Endodermal cell (in vitro differentiated cells): ENCODE data around the gene NUCB1. TPM values are rescaled to one million over a fixed set of nuclear protein-coding genes. Genes with fewer than 3 reads are reported as not detected.

Experiments used
- DNase-seq: peaks from one replicate; pipeline ENCODE4 v3.0.0-alpha.2; 2017
- H3K27ac ChIP-seq: 2 replicates; pipeline ENCODE4 v1.5.1; 2013; ENCODE audit warnings: mild to moderate bottlenecking, low read depth, low read length, moderate library complexity
- H3K27me3 ChIP-seq: 2 replicates; pipeline ENCODE4 v1.6.1; 2013; ENCODE audit warnings: mild to moderate bottlenecking, low read length, moderate library complexity; ENCODE audit not compliant: insufficient read depth, control insufficient read depth, poor library complexity, severe bottlenecking
- H3K36me3 ChIP-seq: 2 replicates; pipeline ENCODE4 v1.7.0; 2013; ENCODE audit warnings: mild to moderate bottlenecking, low read length, moderate library complexity; ENCODE audit not compliant: control insufficient read depth, insufficient read depth
- H3K4me1 ChIP-seq: one replicate; pipeline ENCODE4 v1.7.0; 2013; ENCODE audit warnings: low read length; ENCODE audit not compliant: control insufficient read depth, insufficient read depth
- H3K4me3 ChIP-seq: 2 replicates; pipeline ENCODE4 v1.5.1; 2013; ENCODE audit warnings: mild to moderate bottlenecking, low read length, moderate library complexity
- H3K9ac ChIP-seq: 2 replicates; pipeline ENCODE4 v1.6.1; 2013; ENCODE audit warnings: mild to moderate bottlenecking, low read length, moderate library complexity; ENCODE audit not compliant: poor library complexity, severe bottlenecking; ENCODE audit errors: extremely low read depth
- H3K9me3 ChIP-seq: 2 replicates; pipeline ENCODE4 v1.6.1; 2013; ENCODE audit warnings: mild to moderate bottlenecking, low read length, moderate library complexity; ENCODE audit not compliant: control insufficient read depth
- H3K27ac Mint-ChIP-seq: 2 replicates; pipeline ENCODE4 v1.8.0; 2020; ENCODE audit warnings: mixed read lengths
- H3K27me3 Mint-ChIP-seq: 2 replicates; pipeline ENCODE4 v1.8.0; 2021; ENCODE audit warnings: mild to moderate bottlenecking, mixed read lengths; ENCODE audit not compliant: insufficient read depth
- H3K36me3 Mint-ChIP-seq: 2 replicates; pipeline ENCODE4 v1.8.0; 2020; ENCODE audit warnings: low read depth, mixed read lengths
- H3K4me1 Mint-ChIP-seq: 2 replicates; pipeline ENCODE4 v1.8.0; 2020; ENCODE audit warnings: mixed read lengths
- H3K4me3 Mint-ChIP-seq: 2 replicates; pipeline ENCODE4 v1.8.0; 2020; ENCODE audit warnings: mild to moderate bottlenecking, moderate library complexity, mixed read lengths
- H3K9me3 Mint-ChIP-seq: 2 replicates; pipeline ENCODE4 v1.8.0; 2020; ENCODE audit warnings: mild to moderate bottlenecking, mixed read lengths
- WGBS, 2 experiments: methylation state at CpG; one replicate each; pipeline versions ENCODE4 v1.1.5 to v1.1.7; 2013; ENCODE audit warnings: missing lambda C conversion rate in 2 of 2, mixed read lengths in 1 of 2; ENCODE audit not compliant: insufficient coverage in 1 of 2, insufficient read length in 1 of 2; 5-methylcytosine and 5-hydroxymethylcytosine counted together
- total RNA-seq, 2 donors: library from RNA; stranded (reverse); fragmentation: NEBNext Ultra II Directional in 1 of 2; extraction: Animal tissue kit (Norgen Biotek cat#: 25700) in 1 of 2; gene quantifications; 2 replicates in 1 of 2; 3 replicates in 1 of 2; pipeline ENCODE4 v1.2.1, GENCODE V29; 2021
- TF ChIP-seq, protein P1 (sequence below): fragments of 200-600 bp; sonication (generic); conservative IDR thresholded peaks from 2 replicates; pipeline ENCODE4 v1.5.0; 2021; ENCODE audit warnings: antibody characterized with exemption, mild to moderate bottlenecking

The NUCB1 gene
- total RNA-seq, 2 donors from 2014 or later, result 177 to 222 TPM

DNA sequence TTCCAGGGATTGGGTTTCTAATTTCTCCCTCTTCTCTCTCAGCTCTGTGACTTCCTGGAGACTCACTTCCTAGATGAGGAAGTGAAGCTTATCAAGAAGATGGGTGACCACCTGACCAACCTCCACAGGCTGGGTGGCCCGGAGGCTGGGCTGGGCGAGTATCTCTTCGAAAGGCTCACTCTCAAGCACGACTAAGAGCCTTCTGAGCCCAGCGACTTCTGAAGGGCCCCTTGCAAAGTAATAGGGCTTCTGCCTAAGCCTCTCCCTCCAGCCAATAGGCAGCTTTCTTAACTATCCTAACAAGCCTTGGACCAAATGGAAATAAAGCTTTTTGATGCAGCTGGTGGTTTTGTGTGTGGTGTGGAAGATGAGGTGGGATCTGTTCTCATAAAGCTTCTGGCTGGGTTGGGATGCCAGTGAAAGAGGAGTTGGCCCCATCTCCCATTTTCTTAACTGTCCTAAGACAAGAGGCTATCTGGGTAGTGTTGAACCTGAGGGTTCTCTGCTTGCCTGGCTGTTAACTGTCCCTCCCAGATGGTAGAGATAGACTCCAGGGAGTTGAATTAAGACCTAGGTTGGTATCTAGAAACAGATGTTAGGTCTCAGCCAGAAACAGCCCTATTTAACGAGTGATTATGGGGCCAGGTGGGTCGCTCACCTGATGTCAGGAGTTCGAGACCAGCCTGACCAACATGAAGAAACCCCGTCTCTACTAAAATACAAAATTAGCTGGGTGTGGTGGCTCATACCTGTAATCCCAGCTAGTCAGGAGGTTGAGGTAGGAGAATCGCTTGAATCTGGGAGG is 66.6 kb downstream of the NUCB1 start:
- Histone ChIP-seq H3K4me3 (peak overlapping the region; percentile 84), H3K36me3 (peaks cover 53% of the 10 kb centered on the region), H3K9me3 (no peaks in the 10 kb centered on the region), H3K9ac (peak overlapping the region; percentile 93), H3K4me1 (peaks cover 14% of the 10 kb centered on the region), H3K27me3 (no peaks in the 10 kb centered on the region), H3K27ac (no peak overlapping the region)
- Mint-ChIP-seq H3K4me3 (peak overlapping the region; percentile 100), H3K27me3 (peaks cover 2% of the 10 kb centered on the region), H3K4me1 (peaks cover 20% of the 10 kb centered on the region), H3K9me3 (no peaks in the 10 kb centered on the region), H3K36me3 (peaks cover 54% of the 10 kb centered on the region), H3K27ac (peak overlapping the region; percentile 98)
- TF ChIP-seq, protein P1, sequence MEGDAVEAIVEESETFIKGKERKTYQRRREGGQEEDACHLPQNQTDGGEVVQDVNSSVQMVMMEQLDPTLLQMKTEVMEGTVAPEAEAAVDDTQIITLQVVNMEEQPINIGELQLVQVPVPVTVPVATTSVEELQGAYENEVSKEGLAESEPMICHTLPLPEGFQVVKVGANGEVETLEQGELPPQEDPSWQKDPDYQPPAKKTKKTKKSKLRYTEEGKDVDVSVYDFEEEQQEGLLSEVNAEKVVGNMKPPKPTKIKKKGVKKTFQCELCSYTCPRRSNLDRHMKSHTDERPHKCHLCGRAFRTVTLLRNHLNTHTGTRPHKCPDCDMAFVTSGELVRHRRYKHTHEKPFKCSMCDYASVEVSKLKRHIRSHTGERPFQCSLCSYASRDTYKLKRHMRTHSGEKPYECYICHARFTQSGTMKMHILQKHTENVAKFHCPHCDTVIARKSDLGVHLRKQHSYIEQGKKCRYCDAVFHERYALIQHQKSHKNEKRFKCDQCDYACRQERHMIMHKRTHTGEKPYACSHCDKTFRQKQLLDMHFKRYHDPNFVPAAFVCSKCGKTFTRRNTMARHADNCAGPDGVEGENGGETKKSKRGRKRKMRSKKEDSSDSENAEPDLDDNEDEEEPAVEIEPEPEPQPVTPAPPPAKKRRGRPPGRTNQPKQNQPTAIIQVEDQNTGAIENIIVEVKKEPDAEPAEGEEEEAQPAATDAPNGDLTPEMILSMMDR, result no peak
- DNase-seq, result no peak
- WGBS, 2 experiments, result 89 to 98% methylated on average over 5 to 10 of the region's 10 CpGs

DNA sequence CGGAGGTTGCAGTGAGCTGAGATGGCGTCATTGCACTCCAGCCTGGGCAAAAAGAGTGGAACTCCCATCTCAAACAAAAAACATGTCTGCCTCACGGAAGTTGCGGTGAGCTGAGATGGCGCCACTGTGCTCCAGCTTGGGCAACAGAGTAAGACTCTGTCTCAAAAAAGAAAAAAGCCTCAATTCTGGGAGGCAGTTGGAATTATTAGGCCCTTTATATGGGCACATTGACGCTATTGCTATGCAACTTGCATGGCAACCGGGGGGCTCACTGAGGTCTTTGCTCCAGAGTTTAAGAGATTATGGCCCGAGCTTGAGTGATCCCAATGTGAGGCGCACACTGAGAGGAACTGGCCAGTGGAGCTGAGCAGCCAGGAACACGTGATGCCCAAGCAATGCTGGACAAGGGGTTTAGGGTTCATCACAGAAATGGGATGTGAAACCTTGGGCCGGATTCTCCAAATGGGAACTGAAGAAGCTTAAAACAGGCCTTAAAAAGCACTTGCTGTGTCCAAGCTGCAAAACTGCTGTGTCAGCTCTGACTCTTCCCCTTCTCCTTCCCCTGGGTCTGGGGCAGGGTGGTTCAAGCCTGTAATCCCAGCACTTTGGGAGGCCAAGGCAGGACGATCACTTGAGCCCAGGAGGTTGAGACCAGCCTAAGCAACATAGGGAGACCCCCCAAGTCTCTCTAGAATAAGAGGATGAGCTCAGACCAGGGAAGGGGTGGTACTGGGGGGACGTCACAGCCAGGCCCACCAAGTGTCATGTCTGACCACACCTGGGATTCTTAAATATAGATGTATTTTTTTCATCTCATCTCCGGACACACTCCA is 67.5 kb downstream of the NUCB1 start:
- Mint-ChIP-seq H3K4me3 (peak overlapping the region; percentile 100), H3K36me3 (peaks cover 52% of the 10 kb centered on the region), H3K27ac (peak overlapping the region; percentile 77), H3K4me1 (peaks cover 17% of the 10 kb centered on the region), H3K9me3 (no peaks in the 10 kb centered on the region), H3K27me3 (peaks cover 2% of the 10 kb centered on the region)
- Histone ChIP-seq H3K27me3 (no peaks in the 10 kb centered on the region), H3K36me3 (peaks cover 53% of the 10 kb centered on the region), H3K4me1 (peaks cover 14% of the 10 kb centered on the region), H3K9ac (no peak overlapping the region), H3K9me3 (no peaks in the 10 kb centered on the region), H3K4me3 (no peak overlapping the region), H3K27ac (no peak overlapping the region)
- 93 to 94% methylated on average over 8 to 13 of the region's 14 CpGs for WGBS, 2 experiments
- DNase-seq, result peak; percentile 66
- TF ChIP-seq, protein P1, result no peak

DNA sequence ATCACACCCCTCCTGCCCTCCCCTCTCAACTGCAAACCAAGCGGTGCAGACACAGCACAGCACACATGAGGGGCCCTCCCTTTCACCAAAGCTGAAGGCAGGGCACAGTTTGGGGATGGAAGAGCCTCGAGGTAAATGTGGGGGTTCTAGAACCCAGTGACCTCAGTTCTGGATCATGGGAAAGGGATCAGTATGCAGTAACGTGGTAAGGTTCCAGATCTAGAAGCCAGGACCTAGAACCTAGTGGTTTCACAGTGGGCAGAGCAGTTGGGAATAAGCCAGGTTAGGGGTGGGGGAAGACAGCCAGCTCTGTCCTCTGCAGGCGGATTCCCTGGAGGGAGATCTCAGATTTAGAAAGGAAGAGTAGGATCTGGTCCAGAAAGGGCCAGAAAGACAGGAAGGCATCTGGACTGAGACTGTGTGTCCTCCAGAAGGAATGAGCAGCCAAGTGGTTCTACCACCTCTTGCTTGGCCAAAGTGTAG is 68.1 kb downstream of the NUCB1 start:
- peaks cover 14% of the 10 kb centered on the region for H3K4me1 Mint-ChIP-seq
- H3K36me3 Mint-ChIP-seq, result peaks cover 56% of the 10 kb centered on the region
- Histone ChIP-seq H3K27ac (no peak overlapping the region), H3K27me3 (no peaks in the 10 kb centered on the region), H3K4me3 (no peak overlapping the region), H3K4me1 (peaks cover 12% of the 10 kb centered on the region), H3K9me3 (no peaks in the 10 kb centered on the region), H3K36me3 (peaks cover 56% of the 10 kb centered on the region), H3K9ac (no peak overlapping the region)
- WGBS, 2 experiments, result 91 to 97% methylated on average over 3 to 4 of the region's 4 CpGs
- no peaks in the 10 kb centered on the region for H3K9me3 Mint-ChIP-seq
- H3K27ac Mint-ChIP-seq, result no peak overlapping the region
- peaks cover 2% of the 10 kb centered on the region for H3K27me3 Mint-ChIP-seq
- H3K4me3 Mint-ChIP-seq, result no peak overlapping the region
- TF ChIP-seq, protein P1, result no peak
- DNase-seq, result no peak
